Spleen (tissue), 7 donors: ENCODE data around the gene PKP4.

Experiments used
- CTCF ChIP-seq, 11 experiments: fragments of 200-600 bp in 7 of 11; fragments of 450-650 bp in 4 of 11; sonication (generic) in 4 of 11; IDR thresholded peaks in 8 of 11; conservative IDR thresholded peaks in 3 of 11; 1 replicate in 7 of 11; 2 replicates in 4 of 11; pipeline versions ENCODE4 v1.4.0 to v1.8.0; 2016 to 2021; ENCODE audit warnings: antibody characterized with exemption in 11 of 11, inconsistent platforms in 4 of 11, mild to moderate bottlenecking in 1 of 11
- POLR2A ChIP-seq, 3 donors: fragments of 450-650 bp; IDR thresholded peaks; one replicate each; pipeline ENCODE4 v1.5.1; 2017; ENCODE audit warnings: antibody characterized with exemption in 3 of 3, mild to moderate bottlenecking in 1 of 3
- donor health status: DM: no; HTN: no; CAD: no; lungs with moderate emphysema.
- donor health status: DM: no; HTN: no; CAD: no.
- donor health status: DM: no; HTN: no; CAD: no.

GRCh38 chr2:158686210-158686691 is 229.5 kb downstream of the PKP4 start:
- TF ChIP-seq CTCF (IDR thresholded peaks at IDR 0.05 in 8 of 11, conservative IDR thresholded peaks at IDR 0.05 in 3 of 11) = no peak
- TF ChIP-seq POLR2A (IDR thresholded peaks at IDR 0.05) = no peak
